Thoracic aorta (tissue), 2 donors: Measurements from ENCODE around the gene MALRD1. TPM values are rescaled to one million over a fixed set of nuclear protein-coding genes. Genes with fewer than 3 reads are reported as not detected.

Experiments used
- ATAC-seq: fragments of 150-250 bp; one replicate; pipeline ENCODE4 v1.8.0; 2017; ENCODE audit warnings: low read depth; ENCODE audit not compliant: insufficient number of reproducible peaks, low FRiP score
- DNase-seq: peaks from one replicate; pipeline ENCODE4 v3.0.0-alpha.2; 2020; ENCODE audit warnings: low spot score
- H3K27ac ChIP-seq, 2 donors: fragments of 200-600 bp; sonication (generic); 1 replicate in 1 of 2; 2 replicates in 1 of 2; pipeline ENCODE4 v1.5.1; 2016; ENCODE audit warnings: mild to moderate bottlenecking in 2 of 2, moderate library complexity in 2 of 2
- H3K27me3 ChIP-seq: fragments of 200-600 bp; sonication (generic); replicated peaks from 2 replicates; pipeline ENCODE4 v1.6.0; 2016; ENCODE audit warnings: mild to moderate bottlenecking; ENCODE audit not compliant: insufficient read depth
- H3K36me3 ChIP-seq: fragments of 200-600 bp; sonication (generic); one replicate; pipeline ENCODE4 v1.5.1; 2016
- H3K4me1 ChIP-seq, 2 donors: fragments of 200-600 bp; sonication (generic); 1 replicate in 1 of 2; 2 replicates in 1 of 2; pipeline versions ENCODE4 v1.5.1 to v1.6.0; 2016; ENCODE audit warnings: low read depth in 2 of 2, mild to moderate bottlenecking in 1 of 2; ENCODE audit not compliant: control insufficient read depth in 1 of 2
- H3K4me3 ChIP-seq: fragments of 200-600 bp; sonication (generic); 2 replicates; pipeline ENCODE4 v1.5.1; 2016; ENCODE audit warnings: mild to moderate bottlenecking
- H3K9me3 ChIP-seq: fragments of 200-600 bp; sonication (generic); 2 replicates; pipeline ENCODE4 v1.5.1; 2016
- CTCF ChIP-seq: fragments of 200-600 bp; sonication (generic); IDR thresholded peaks from one replicate; pipeline ENCODE4 v1.5.1; 2019; ENCODE audit warnings: antibody characterized with exemption
- total RNA-seq, 2 donors: library from RNA; depleted of rRNA; stranded (reverse); fragments of >200 nt; gene quantifications; one replicate each; pipeline versions ENCODE4 v1.1.0 to v1.2.3, GENCODE V29; 2016

The MALRD1 gene
- total RNA-seq, 2 donors from 2014 or later = 0.92 to 5.3 TPM

GRCh38 chr10:19461588-19461987 is 413.0 kb downstream of the MALRD1 start:
- no peak overlapping the region for H3K4me3 ChIP-seq
- H3K9me3 ChIP-seq = no peaks in the 10 kb centered on the region
- no peaks in the 10 kb centered on the region for H3K27me3 ChIP-seq
- no peak for DNase-seq
- no peak overlapping the region for H3K27ac ChIP-seq
- H3K36me3 ChIP-seq = no peaks in the 10 kb centered on the region
- H3K4me1 ChIP-seq = no peaks in the 10 kb centered on the region
- ATAC-seq = no peak
- no peak for TF ChIP-seq CTCF

GRCh38 chr10:19466709-19467108 is 418.1 kb downstream of the MALRD1 start:
- no peaks in the 10 kb centered on the region for H3K9me3 ChIP-seq
- no peak overlapping the region for H3K27ac ChIP-seq
- ATAC-seq (no peak), DNase-seq (no peak)
- H3K4me3 ChIP-seq = no peak overlapping the region
- no peaks in the 10 kb centered on the region for H3K27me3 ChIP-seq
- no peaks in the 10 kb centered on the region for H3K36me3 ChIP-seq
- TF ChIP-seq CTCF = no peak
- H3K4me1 ChIP-seq = peaks cover 9% of the 10 kb centered on the region in 2 donors

GRCh38 chr10:19468413-19468812 is 419.8 kb downstream of the MALRD1 start:
- H3K4me3 ChIP-seq = no peak overlapping the region
- H3K27ac ChIP-seq = peak overlapping the region; percentile 17 to 50
- peaks cover 9% of the 10 kb centered on the region in 2 donors for H3K4me1 ChIP-seq
- ATAC-seq = no peak
- DNase-seq = no peak
- H3K9me3 ChIP-seq = no peaks in the 10 kb centered on the region
- H3K36me3 ChIP-seq = no peaks in the 10 kb centered on the region
- H3K27me3 ChIP-seq = no peaks in the 10 kb centered on the region
- no peak for TF ChIP-seq CTCF

- ATAC-seq (no peak), DNase-seq (no peak)
- no peaks in the 10 kb centered on the region for H3K36me3 ChIP-seq
- TF ChIP-seq CTCF = no peak
- peaks cover 9% of the 10 kb centered on the region in 2 donors for H3K4me1 ChIP-seq
- no peaks in the 10 kb centered on the region for H3K9me3 ChIP-seq
- peak overlapping the region in 1 of 2 donors; percentile 17 for H3K27ac ChIP-seq
- H3K27me3 ChIP-seq = no peaks in the 10 kb centered on the region
- no peak overlapping the region for H3K4me3 ChIP-seq
Observed at GRCh38 chr10:19469521-19469920, 420.9 kb downstream of the MALRD1 start.

GRCh38 chr10:19479854-19480253 is 431.3 kb downstream of the MALRD1 start:
- Histone ChIP-seq H3K9me3 (no peaks in the 10 kb centered on the region), H3K4me3 (no peak overlapping the region), H3K36me3 (no peaks in the 10 kb centered on the region), H3K27ac (no peak overlapping the region), H3K27me3 (no peaks in the 10 kb centered on the region), H3K4me1 (peaks cover 8 to 14% of the 10 kb centered on the region in 2 donors)
- DNase-seq (no peak), ATAC-seq (no peak)
- TF ChIP-seq CTCF = no peak
